GM20431 (cell line): ENCODE results near the gene HSP90B1.

Experiments used
- in situ Hi-C: fragments of 300-500 bp; cut with MseI, MboI; formaldehyde crosslinking; loops from one replicate; pipeline ENCODE4 v1.15.0; 2020; ENCODE audit warnings: low sequenced_read_pairs; ENCODE audit not compliant: unreplicated experiment

HSP90B1 gene

GRCh38 chr12:103965590-103966504, 35.6 kb downstream of the HSP90B1 start, which contains the start of gene TDG:
Gene TDG, plus strand, starts transcription at chr12:103965872. Its CDS starts 166 bp downstream, at chr12:103966038.
- in situ Hi-C loops = no loop called here

GRCh38 chr12:103966736-103967135, 36.5 kb downstream of the HSP90B1 start:
- in situ Hi-C loops = no loop called here

- in situ Hi-C loops = no loop called here
These were observed 39.2 kb downstream of the HSP90B1 start for GRCh38 chr12:103969391-103969790.

GRCh38 chr12:103973909-103974308, 43.7 kb downstream of the HSP90B1 start:
- in situ Hi-C loops = no loop called here

DNA sequence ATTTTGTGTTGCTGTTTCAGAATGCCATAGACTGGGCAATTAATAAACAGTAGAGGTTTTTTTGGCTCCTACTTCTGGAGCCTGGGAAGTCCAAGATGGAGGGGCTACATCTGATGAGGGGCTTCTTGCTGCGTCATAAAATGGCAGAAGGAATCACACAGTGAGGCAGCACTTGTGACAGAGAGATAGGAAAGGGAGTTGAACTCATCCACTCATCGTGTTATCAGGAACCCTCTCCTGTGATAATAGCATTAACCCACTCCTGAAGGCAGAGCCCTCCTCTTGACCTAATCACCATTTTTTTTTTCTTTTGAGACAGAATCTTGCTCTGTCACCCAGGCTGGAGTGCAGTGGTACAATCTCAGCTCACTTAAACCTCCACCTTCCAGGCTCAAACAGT, 45.2 kb downstream of the HSP90B1 start:
- in situ Hi-C loops = no loop called here

- in situ Hi-C loops = no loop called here
These were observed 48.3 kb downstream of the HSP90B1 start for GRCh38 chr12:103978384-103978982.

GRCh38 chr12:103986829-103987228, 56.6 kb downstream of the HSP90B1 start:
- in situ Hi-C loops = no loop called here

GRCh38 chr12:103994235-103994634, 64.0 kb downstream of the HSP90B1 start:
- in situ Hi-C loops = no loop called here

- in situ Hi-C loops = no loop called here
These were observed 66.4 kb downstream of the HSP90B1 start for GRCh38 chr12:103996595-103996994.

DNA sequence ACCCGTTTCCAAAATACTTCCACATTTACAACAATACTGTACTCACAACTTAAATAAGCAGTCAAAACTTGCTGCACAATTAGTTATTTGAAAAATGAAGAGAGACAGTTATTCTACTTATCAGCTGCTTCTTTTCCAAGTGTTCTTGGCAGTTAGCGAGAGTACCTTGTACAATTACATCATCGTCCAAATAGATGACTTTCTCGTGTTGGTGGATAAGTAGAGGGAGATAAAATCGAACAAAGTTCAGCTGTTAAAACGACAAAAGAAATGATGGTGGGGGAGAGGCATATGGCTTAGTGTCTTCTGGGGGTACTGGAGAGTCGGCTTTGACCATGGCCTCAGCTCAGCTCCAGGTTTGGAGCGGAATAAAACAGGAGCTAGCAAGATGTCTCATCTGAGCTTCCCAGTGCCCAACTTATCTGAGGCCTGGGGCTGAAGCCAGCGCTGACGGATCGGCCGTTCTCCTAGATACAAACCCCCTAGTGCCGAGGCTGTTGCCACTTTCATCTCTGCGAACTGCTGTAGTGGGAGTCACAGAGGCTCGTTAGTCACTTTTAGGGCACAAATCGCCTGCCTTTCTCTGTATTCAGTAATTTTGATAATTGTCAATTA, 67.2 kb downstream of the HSP90B1 start:
- in situ Hi-C loops = no loop called here
